Body of pancreas (tissue), 4 donors: Measurements from ENCODE around the gene RAB11FIP3. TPM values are rescaled to one million over a fixed set of nuclear protein-coding genes. Genes with fewer than 3 reads are reported as not detected.
"Not testable (repeated sequence)": the region's sequence is repeated elsewhere in the genome, so short reads cannot be mapped to it uniquely, and the experiment has no call there.

Experiments
- ATAC-seq: fragments of 150-250 bp; one replicate; pipeline ENCODE4 v1.9.1; 2016
- DNase-seq, 4 donors: peaks; one replicate each; pipeline ENCODE4 v3.0.0-alpha.2; 2019
- H3K27ac ChIP-seq, 4 donors: fragments of 200-600 bp; sonication (generic); 1 replicate in 3 of 4; 2 replicates in 1 of 4; pipeline versions ENCODE4 v1.5.1 to v1.6.1; 2016 to 2019; ENCODE audit warnings: mild to moderate bottlenecking in 1 of 4, mixed read lengths in 1 of 4, moderate library complexity in 1 of 4
- H3K27me3 ChIP-seq, 2 donors: fragments of 200-600 bp; sonication (generic); one replicate each; pipeline ENCODE4 v1.6.0; 2016; ENCODE audit warnings: mild to moderate bottlenecking in 1 of 2
- H3K36me3 ChIP-seq, 2 donors: fragments of 200-600 bp; sonication (generic); replicated peaks in 1 of 2; 2 replicates each; pipeline ENCODE4 v1.5.1; 2016; ENCODE audit warnings: low read depth in 2 of 2; ENCODE audit not compliant: insufficient read depth in 1 of 2
- H3K4me1 ChIP-seq: fragments of 200-600 bp; sonication (generic); one replicate; pipeline ENCODE4 v1.6.0; 2016
- H3K4me3 ChIP-seq, 2 donors: fragments of 200-600 bp; sonication (generic); 1 replicate in 1 of 2; 2 replicates in 1 of 2; pipeline ENCODE4 v1.5.1; 2016 to 2019
- H3K9me3 ChIP-seq, 3 donors: fragments of 200-600 bp; sonication (generic); 1 replicate in 2 of 3; 2 replicates in 1 of 3; pipeline ENCODE4 v1.5.1; 2016
- POLR2A ChIP-seq, 3 donors: fragments of 450-650 bp; IDR thresholded peaks; one replicate each; pipeline ENCODE4 v1.6.1; 2016; ENCODE audit warnings: antibody characterized with exemption in 3 of 3, mild to moderate bottlenecking in 2 of 3
- WGBS, 2 donors: methylation state at CpG; one replicate each; pipeline ENCODE4 v1.1.5; 2017; 5-methylcytosine and 5-hydroxymethylcytosine counted together
- intact Hi-C: fragments of 100-400 bp; cut with DNase I; formaldehyde crosslinking; loops from one replicate; pipeline ENCODE4 v1.15.1; 2023
- total RNA-seq, 2 donors: library from RNA; depleted of rRNA; stranded (reverse); fragments of >200 nt; gene quantifications; one replicate each; pipeline ENCODE4 v1.1.0, GENCODE V29; 2016
- TF ChIP-seq, protein P1 (sequence below), 7 experiments: fragments of 450-650 bp in 4 of 7; fragments of 200-600 bp in 3 of 7; sonication (generic) in 3 of 7; IDR thresholded peaks; one replicate each; pipeline ENCODE4 v1.5.1; 2016 to 2019; ENCODE audit warnings: antibody characterized with exemption in 7 of 7

RAB11FIP3 gene
- total RNA-seq, 2 donors from 2014 or later = 50.1 to 122 TPM

DNA sequence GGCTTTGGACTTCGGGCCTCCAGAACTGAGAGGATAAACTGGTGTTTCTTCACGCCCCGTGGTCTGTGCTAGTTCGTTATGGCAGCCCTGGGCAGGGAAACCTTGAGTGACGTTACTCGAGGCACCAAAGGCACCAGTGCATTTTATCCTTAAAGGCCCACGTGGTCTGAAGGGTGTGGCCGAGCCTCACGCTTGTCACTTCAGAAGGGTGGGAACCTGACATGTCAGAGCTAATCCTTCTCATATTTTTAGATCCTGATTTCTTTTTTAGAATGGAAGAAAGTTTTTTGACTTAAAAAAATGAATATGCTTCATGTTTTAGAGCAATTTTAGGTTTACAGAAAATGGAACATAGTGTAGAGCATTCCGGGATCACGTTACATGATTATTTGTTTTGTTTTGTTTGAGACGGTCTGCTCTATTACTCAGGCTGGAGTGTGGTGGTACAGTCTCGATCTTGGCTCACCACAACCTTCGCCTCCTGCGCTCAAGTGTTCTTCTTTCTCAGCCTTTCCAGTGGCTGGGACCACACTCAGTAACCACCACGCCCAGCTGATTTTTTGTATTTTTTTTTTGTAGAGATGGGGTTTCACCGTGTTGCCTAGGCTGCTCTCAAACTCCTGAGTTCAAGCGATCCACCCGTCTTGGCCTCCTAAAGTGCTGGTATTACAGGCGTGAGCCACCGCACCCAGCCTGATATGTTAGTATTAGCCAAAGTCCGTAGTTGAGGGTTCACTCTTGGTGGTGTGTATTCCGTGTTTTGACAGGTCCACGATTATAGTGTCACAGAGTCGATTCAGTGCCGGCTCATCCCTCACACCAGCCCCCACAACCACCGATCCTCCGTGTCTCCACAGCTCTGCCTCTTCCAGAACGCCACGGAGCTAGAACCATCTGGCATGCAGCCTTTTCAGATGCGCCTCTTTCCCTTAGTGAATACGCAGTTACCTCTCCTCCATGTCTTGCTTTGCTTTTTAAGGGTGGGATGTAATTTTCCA, 47.9 kb downstream of the RAB11FIP3 start:
- TF ChIP-seq, protein P1, sequence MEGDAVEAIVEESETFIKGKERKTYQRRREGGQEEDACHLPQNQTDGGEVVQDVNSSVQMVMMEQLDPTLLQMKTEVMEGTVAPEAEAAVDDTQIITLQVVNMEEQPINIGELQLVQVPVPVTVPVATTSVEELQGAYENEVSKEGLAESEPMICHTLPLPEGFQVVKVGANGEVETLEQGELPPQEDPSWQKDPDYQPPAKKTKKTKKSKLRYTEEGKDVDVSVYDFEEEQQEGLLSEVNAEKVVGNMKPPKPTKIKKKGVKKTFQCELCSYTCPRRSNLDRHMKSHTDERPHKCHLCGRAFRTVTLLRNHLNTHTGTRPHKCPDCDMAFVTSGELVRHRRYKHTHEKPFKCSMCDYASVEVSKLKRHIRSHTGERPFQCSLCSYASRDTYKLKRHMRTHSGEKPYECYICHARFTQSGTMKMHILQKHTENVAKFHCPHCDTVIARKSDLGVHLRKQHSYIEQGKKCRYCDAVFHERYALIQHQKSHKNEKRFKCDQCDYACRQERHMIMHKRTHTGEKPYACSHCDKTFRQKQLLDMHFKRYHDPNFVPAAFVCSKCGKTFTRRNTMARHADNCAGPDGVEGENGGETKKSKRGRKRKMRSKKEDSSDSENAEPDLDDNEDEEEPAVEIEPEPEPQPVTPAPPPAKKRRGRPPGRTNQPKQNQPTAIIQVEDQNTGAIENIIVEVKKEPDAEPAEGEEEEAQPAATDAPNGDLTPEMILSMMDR (IDR thresholded peaks at IDR 0.05) = no peak
- TF ChIP-seq POLR2A (IDR thresholded peaks at IDR 0.05) = no peak
- intact Hi-C loops = no loop called here
- Histone ChIP-seq H3K4me3 (no peak overlapping the region), H3K27ac (no peak overlapping the region), H3K27me3 (no peaks in the 10 kb centered on the region), H3K9me3 (no peaks in the 10 kb centered on the region), H3K36me3 (peaks cover 1 to 6% of the 10 kb centered on the region in 2 donors), H3K4me1 (peaks cover 15% of the 10 kb centered on the region)
- no peak for ATAC-seq
- no peak for DNase-seq
- 89 to 93% methylated on average over 32 of the region's 32 CpGs for WGBS, 2 donors

- no peaks in the 10 kb centered on the region for H3K9me3 ChIP-seq
- no peaks in the 10 kb centered on the region for H3K27me3 ChIP-seq
- 55 to 74% methylated on average over 13 to 19 of the region's 19 CpGs for WGBS, 2 donors
- H3K4me1 ChIP-seq = peaks cover 15% of the 10 kb centered on the region
- intact Hi-C loops = no loop called here
- DNase-seq (peak in 1 of 4 donors; percentile 19), ATAC-seq (peak; percentile 34)
- peaks cover 1 to 6% of the 10 kb centered on the region in 2 donors for H3K36me3 ChIP-seq
- no peak for TF ChIP-seq POLR2A (IDR thresholded peaks at IDR 0.05)
- TF ChIP-seq, protein P1 (IDR thresholded peaks at IDR 0.05) = no peak
- H3K27ac ChIP-seq = peak overlapping the region in 3 of 4 donors; percentile 9 to 65 (median 46)
- no peak overlapping the region for H3K4me3 ChIP-seq
Observed at GRCh38 chr16:474420-475122, 49.1 kb downstream of the RAB11FIP3 start.

DNA sequence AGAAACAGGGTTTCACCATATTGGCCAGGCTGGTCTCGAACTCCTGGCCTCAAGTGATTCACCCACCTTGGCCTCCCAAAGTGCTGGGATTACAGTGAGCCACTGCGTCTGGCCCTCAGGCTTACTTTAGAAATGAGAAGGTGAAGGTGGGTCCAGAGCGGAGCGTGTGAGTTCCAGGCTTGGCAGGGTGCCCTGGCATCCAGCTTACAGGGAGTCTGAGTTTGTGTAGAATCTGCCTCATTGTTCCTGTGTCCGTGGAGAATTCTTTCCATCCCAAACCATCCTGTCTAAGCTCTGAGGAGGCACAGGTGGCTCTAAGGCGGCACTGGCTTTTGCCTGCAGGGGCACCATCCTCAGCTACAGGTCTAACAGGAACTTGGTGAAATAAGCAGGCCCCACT, 50.6 kb downstream of the RAB11FIP3 start:
- TF ChIP-seq, protein P1 (IDR thresholded peaks at IDR 0.05) = no peak
- no peak for TF ChIP-seq POLR2A (IDR thresholded peaks at IDR 0.05)
- peaks cover 1 to 6% of the 10 kb centered on the region in 2 donors for H3K36me3 ChIP-seq
- no peaks in the 10 kb centered on the region for H3K27me3 ChIP-seq
- H3K4me3 ChIP-seq = no peak overlapping the region
- intact Hi-C loops = no loop called here
- WGBS, 2 donors = 62 to 78% methylated on average over 6 of the region's 6 CpGs
- H3K9me3 ChIP-seq = no peaks in the 10 kb centered on the region
- peaks cover 15% of the 10 kb centered on the region for H3K4me1 ChIP-seq
- ATAC-seq (peak; percentile 30), DNase-seq (peak in 3 of 4 donors; percentile 22 to 53 (median 53))
- H3K27ac ChIP-seq = peak overlapping the region in 1 of 4 donors; percentile 46

DNA sequence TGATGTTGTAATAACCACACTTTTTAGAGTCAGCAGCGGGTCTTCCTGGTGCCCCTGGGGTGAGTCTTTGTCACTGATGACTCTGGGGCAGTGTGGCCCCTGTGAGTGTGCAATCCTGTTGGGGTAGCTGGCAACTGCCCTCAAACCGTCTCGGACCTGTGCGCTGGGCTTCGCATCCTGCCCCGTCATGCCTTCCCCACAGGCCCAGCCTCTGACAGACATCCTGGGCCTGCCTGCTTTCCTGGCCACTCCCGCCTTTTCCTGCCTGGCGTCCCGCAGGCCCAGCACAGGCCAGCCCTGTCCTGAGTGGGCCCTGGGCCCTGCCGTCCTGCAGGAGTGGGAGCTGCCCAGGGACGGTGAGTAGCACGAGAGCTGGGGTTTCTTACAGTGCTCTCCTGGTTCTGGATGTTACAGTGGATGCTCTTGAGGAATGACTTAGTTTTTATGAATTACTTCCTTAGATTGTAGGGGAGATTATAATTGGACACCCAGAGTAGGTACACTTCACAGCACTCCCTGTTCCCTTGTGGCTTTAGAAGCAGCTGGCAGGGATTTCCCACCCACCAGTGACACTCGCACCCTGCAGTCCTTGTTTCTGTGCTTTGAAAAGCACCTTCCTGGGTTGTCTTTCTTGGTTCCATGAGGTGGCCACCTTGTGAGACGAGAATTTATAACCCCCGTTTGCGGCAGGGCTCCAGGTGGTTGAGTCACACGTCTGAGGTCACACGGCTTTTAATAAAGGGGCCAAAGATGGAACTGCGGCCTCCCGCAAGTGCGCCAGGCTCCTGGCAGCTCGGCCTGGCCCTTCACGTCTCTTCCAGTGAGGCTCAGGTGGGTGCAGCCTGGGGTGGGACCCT, 52.1 kb downstream of the RAB11FIP3 start:
- Histone ChIP-seq H3K4me1 (peaks cover 15% of the 10 kb centered on the region), H3K9me3 (no peaks in the 10 kb centered on the region), H3K27ac (peak overlapping the region in 1 of 4 donors; percentile 25), H3K4me3 (no peak overlapping the region), H3K27me3 (no peaks in the 10 kb centered on the region), H3K36me3 (peaks cover 0 to 1% of the 10 kb centered on the region in 2 donors)
- no peak for DNase-seq
- ATAC-seq = no peak
- TF ChIP-seq, protein P1 (IDR thresholded peaks at IDR 0.05) = no peak
- no peak for TF ChIP-seq POLR2A (IDR thresholded peaks at IDR 0.05)
- 82 to 94% methylated on average over 20 to 21 of the region's 23 CpGs for WGBS, 2 donors
- intact Hi-C loops = no loop called here

DNA sequence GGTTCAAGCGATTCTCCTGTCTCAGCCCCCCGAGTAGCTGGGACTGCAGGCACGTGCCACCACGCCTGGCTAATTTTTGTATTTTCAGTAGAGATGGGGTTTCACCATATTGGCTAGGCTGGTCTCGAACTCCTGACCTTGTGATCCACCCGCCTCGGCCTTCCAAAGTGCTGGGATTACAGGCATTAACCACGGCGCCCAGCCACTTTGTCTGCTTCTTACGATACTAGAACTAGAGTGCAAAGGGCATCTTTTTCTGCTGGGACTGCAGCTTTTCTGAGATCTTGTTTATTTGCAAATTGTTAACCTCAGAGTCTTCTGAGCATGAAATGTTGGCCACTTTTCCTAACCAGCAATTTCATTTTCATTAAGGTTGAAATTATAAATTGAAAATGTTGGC, 52.8 kb downstream of the RAB11FIP3 start:
- DNase-seq, H3K4me3 ChIP-seq, H3K27ac ChIP-seq, intact Hi-C loops, H3K36me3 ChIP-seq, ATAC-seq, H3K27me3 ChIP-seq, H3K9me3 ChIP-seq: not testable (repeated sequence)
- 87 to 91% methylated on average over 10 of the region's 10 CpGs for WGBS, 2 donors
- H3K4me1 ChIP-seq = peaks cover 15% of the 10 kb centered on the region
